ENCODE data around the gene BCAS3. TPM values are rescaled to one million over a fixed set of nuclear protein-coding genes. Genes with fewer than 3 reads are reported as not detected.

BCAS3 gene
- polyA plus RNA-seq, 1 donor from 2014 or later = 21.6 TPM

- Histone ChIP-seq H2AFZ (ENCODE audit: low read depth, low read length) (no peak overlapping the region), H3K9me2 (ENCODE audit: insufficient read depth, low read length) (no peaks in the 10 kb centered on the region), H3K9me3 (ENCODE audit: low read length) (no peaks in the 10 kb centered on the region), H3K9ac (ENCODE audit: low read length) (no peak overlapping the region), H3K27me3 (ENCODE audit: insufficient read depth, low read depth, low read length) (no peaks in the 10 kb centered on the region), H4K20me1 (ENCODE audit: insufficient read depth) (no peaks in the 10 kb centered on the region), H3K4me2 (ENCODE audit: low read length) (no peak overlapping the region), H3K79me2 (replicated peaks; ENCODE audit: insufficient read depth, low read length) (no peaks in the 10 kb centered on the region), H3K4me3 (ENCODE audit: low read length) (no peak overlapping the region), H3F3A (ENCODE audit: insufficient read depth, low read length, poor library complexity, severe bottlenecking) (no peaks in the 10 kb centered on the region), H3K36me3 (ENCODE audit: insufficient read depth, low read length) (no peaks in the 10 kb centered on the region), H3K27ac (ENCODE audit: low read length) (no peak overlapping the region)
- TF ChIP-seq RAD21 (conservative IDR thresholded peaks at IDR 0.05) = no peak
- no peak for TF ChIP-seq MXI1 (conservative IDR thresholded peaks at IDR 0.05; ENCODE audit: poor library complexity, severe bottlenecking)
- no peak for TF ChIP-seq POLR2AphosphoS5 (IDR thresholded peaks at IDR 0.05)
- TF ChIP-seq EP300 (conservative IDR thresholded peaks at IDR 0.05; ENCODE audit: poor library complexity, severe bottlenecking) = no peak
- TF ChIP-seq, protein P1, sequence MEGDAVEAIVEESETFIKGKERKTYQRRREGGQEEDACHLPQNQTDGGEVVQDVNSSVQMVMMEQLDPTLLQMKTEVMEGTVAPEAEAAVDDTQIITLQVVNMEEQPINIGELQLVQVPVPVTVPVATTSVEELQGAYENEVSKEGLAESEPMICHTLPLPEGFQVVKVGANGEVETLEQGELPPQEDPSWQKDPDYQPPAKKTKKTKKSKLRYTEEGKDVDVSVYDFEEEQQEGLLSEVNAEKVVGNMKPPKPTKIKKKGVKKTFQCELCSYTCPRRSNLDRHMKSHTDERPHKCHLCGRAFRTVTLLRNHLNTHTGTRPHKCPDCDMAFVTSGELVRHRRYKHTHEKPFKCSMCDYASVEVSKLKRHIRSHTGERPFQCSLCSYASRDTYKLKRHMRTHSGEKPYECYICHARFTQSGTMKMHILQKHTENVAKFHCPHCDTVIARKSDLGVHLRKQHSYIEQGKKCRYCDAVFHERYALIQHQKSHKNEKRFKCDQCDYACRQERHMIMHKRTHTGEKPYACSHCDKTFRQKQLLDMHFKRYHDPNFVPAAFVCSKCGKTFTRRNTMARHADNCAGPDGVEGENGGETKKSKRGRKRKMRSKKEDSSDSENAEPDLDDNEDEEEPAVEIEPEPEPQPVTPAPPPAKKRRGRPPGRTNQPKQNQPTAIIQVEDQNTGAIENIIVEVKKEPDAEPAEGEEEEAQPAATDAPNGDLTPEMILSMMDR (IDR thresholded peaks at IDR 0.05; ENCODE audit: poor library complexity, severe bottlenecking) = no peak
- TF ChIP-seq SMC3 (conservative IDR thresholded peaks at IDR 0.05; ENCODE audit: poor library complexity) = no peak
- TF ChIP-seq, protein P2, sequence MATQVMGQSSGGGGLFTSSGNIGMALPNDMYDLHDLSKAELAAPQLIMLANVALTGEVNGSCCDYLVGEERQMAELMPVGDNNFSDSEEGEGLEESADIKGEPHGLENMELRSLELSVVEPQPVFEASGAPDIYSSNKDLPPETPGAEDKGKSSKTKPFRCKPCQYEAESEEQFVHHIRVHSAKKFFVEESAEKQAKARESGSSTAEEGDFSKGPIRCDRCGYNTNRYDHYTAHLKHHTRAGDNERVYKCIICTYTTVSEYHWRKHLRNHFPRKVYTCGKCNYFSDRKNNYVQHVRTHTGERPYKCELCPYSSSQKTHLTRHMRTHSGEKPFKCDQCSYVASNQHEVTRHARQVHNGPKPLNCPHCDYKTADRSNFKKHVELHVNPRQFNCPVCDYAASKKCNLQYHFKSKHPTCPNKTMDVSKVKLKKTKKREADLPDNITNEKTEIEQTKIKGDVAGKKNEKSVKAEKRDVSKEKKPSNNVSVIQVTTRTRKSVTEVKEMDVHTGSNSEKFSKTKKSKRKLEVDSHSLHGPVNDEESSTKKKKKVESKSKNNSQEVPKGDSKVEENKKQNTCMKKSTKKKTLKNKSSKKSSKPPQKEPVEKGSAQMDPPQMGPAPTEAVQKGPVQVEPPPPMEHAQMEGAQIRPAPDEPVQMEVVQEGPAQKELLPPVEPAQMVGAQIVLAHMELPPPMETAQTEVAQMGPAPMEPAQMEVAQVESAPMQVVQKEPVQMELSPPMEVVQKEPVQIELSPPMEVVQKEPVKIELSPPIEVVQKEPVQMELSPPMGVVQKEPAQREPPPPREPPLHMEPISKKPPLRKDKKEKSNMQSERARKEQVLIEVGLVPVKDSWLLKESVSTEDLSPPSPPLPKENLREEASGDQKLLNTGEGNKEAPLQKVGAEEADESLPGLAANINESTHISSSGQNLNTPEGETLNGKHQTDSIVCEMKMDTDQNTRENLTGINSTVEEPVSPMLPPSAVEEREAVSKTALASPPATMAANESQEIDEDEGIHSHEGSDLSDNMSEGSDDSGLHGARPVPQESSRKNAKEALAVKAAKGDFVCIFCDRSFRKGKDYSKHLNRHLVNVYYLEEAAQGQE (IDR thresholded peaks at IDR 0.05; ENCODE audit: borderline replicate concordance) = no peak
- no peak for TF ChIP-seq EZH2 (IDR thresholded peaks at IDR 0.05; ENCODE audit: borderline replicate concordance, insufficient read depth, low read length, poor library complexity, severe bottlenecking)
- no peak for TF ChIP-seq TAF1 (IDR thresholded peaks at IDR 0.05; ENCODE audit: low read depth)
These were observed 528.3 kb downstream of the BCAS3 start for GRCh38 chr17:61205931-61206330.

DNA sequence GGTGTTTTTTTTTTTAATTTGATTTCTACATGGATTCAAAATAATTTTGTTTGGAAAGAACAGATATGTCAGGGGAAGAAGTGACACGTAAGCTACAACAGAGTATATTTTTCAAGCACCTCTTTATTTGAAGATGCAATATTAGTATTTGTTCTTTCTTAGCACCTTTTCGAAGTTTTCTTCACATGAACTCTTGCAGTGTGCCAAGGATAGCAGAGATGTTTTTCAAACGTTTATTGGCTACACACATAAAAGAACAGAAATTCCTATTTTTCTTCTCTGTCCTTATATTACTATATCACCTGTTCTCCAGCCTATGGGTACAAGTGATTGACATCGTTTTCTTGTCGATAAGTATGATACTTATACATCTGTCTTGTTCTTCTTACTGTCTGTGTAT lies 529.3 kb downstream of the BCAS3 start:
- no peaks in the 10 kb centered on the region for H3K79me2 ChIP-seq (replicated peaks; ENCODE audit: insufficient read depth, low read length)
- H3K27me3 ChIP-seq (ENCODE audit: insufficient read depth, low read depth, low read length) = no peaks in the 10 kb centered on the region
- no peaks in the 10 kb centered on the region for H3K9me3 ChIP-seq (ENCODE audit: low read length)
- no peaks in the 10 kb centered on the region for H4K20me1 ChIP-seq (ENCODE audit: insufficient read depth)
- no peak overlapping the region for H3K4me3 ChIP-seq (ENCODE audit: low read length)
- H3K27ac ChIP-seq (ENCODE audit: low read length) = no peak overlapping the region
- H3F3A ChIP-seq (ENCODE audit: insufficient read depth, low read length, poor library complexity, severe bottlenecking) = no peaks in the 10 kb centered on the region
- no peaks in the 10 kb centered on the region for H3K9me2 ChIP-seq (ENCODE audit: insufficient read depth, low read length)
- no peaks in the 10 kb centered on the region for H3K36me3 ChIP-seq (ENCODE audit: insufficient read depth, low read length)
- no peak overlapping the region for H3K9ac ChIP-seq (ENCODE audit: low read length)
- no peak overlapping the region for H2AFZ ChIP-seq (ENCODE audit: low read depth, low read length)
- TF ChIP-seq EZH2 (IDR thresholded peaks at IDR 0.05; ENCODE audit: borderline replicate concordance, insufficient read depth, low read length, poor library complexity, severe bottlenecking) = no peak
- H3K4me2 ChIP-seq (ENCODE audit: low read length) = no peak overlapping the region
